Activated naive CD4-positive, alpha-beta T cell treated with anti-CD3 and anti-CD28 coated beads for 36 hours (primary cell): ENCODE data around the gene TAS2R1. TPM values are rescaled to one million over a fixed set of nuclear protein-coding genes. Genes with fewer than 3 reads are reported as not detected.

ENCODE experiments used
- CTCF ChIA-PET: fragments of 350-600 bp; sonication (Branson Sonifier 250); formaldehyde crosslinking; loops from one replicate; lab custom pipeline; 2021; ENCODE audit warnings: antibody characterized with exemption; lab: Charles Lee
- DNase-seq: peaks from one replicate; pipeline ENCODE4 v3.0.0-alpha.2; 2020
- H3K27ac Mint-ChIP-seq: one replicate; pipeline ENCODE4 v1.8.0; 2021; ENCODE audit warnings: mild to moderate bottlenecking, mixed read lengths
- H3K27me3 Mint-ChIP-seq: one replicate; pipeline ENCODE4 v1.8.0; 2021; ENCODE audit warnings: low read depth, mixed read lengths
- H3K36me3 Mint-ChIP-seq: one replicate; pipeline ENCODE4 v1.8.0; 2021; ENCODE audit warnings: low read depth, mixed read lengths
- H3K4me1 Mint-ChIP-seq: one replicate; pipeline ENCODE4 v1.8.0; 2021; ENCODE audit warnings: low read depth, mixed read lengths
- H3K4me3 Mint-ChIP-seq: one replicate; pipeline ENCODE4 v1.8.0; 2021; ENCODE audit warnings: mild to moderate bottlenecking, moderate library complexity, mixed read lengths
- H3K9me3 Mint-ChIP-seq: one replicate; pipeline ENCODE4 v1.8.0; 2021; ENCODE audit warnings: mixed read lengths
- intact Hi-C: fragments of 100-400 bp; cut with micrococcal nuclease; formaldehyde crosslinking; loops from one replicate; pipeline ENCODE4 v1.15.1; 2023
- total RNA-seq, 2 experiments: library from RNA; stranded (reverse); gene quantifications; one replicate each; pipeline ENCODE4 v1.2.3, GENCODE V29; 2021

The TAS2R1 gene
- total RNA-seq, 2 experiments from 2014 or later = not detected

DNA sequence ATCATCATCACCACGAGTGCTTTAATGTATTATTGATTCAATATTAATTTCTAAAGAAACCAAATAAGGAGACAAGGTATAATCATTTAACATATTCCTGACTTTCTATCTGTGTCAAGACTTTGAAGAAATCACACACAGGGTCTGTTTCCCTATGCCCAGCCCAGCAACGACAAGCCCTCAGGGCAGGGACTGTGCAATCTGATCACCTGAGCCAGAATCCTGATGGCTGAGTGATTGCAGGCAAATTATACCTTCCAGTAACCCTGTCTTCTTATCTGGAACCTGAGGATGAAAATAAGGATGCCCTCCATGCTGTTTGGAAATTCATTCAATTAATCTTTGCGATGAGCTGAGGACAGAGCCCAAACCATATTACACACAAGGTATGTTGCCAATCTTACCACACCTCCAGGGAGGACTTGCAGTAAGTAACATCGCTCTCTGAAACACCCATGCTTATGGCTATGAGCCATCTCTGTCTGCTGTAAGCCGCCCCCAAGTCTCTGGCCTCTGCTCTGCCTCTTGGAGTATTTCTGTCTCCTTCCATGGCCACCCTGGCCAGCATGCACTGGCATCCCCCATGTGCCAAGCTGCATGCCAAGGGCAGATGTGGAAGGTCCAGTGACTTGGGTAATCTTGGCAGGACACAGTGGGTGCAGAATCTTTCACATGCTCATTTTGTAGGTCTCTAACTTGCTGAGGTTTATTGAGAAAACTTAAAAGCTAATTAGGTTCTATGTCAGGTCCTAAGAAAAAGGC, 10.6 kb downstream of the TAS2R1 start:
- Mint-ChIP-seq H3K4me1 (no peaks in the 10 kb centered on the region), H3K27me3 (no peaks in the 10 kb centered on the region), H3K36me3 (no peaks in the 10 kb centered on the region), H3K9me3 (peaks cover 2% of the 10 kb centered on the region), H3K27ac (no peak overlapping the region), H3K4me3 (no peak overlapping the region)
- CTCF ChIA-PET = no interaction called here
- intact Hi-C loops = no loop called here
- DNase-seq = no peak

DNA sequence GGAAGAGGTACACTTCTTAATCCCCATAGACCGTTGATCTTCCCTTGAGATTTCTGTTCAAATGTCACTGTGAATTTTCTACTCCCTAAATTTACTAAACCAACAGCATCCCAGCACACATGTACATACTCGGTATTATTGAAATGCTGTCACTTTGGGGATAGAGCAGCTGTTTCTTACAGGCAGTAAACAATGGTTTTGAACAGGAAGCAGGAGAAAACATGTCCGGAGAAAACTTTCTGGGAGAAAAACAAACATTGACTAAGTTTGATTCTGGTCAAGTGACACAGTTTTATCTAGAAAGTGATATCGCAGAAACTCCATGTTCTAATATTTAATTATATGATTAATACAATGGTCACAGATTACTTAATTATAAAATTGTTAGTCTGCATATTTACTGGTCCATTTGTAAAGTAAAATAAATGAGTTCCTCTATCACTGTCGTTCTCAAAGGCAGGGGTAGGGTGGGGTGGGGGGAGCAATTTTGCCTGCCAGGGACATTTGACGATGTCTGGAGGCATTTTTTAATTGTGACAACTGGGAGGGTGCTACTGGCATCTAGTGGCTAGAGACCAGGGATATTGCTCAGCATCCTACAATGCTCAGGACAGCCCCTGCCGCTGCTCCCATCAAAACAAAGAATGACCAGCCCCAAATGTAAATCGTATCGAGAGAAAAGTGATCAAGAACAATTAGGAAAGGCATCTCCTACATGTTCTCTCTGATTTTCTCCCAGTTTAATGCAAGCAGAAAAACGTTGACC, 12.2 kb downstream of the TAS2R1 start:
- Mint-ChIP-seq H3K27ac (no peak overlapping the region), H3K9me3 (peaks cover 2% of the 10 kb centered on the region), H3K4me1 (no peaks in the 10 kb centered on the region), H3K27me3 (no peaks in the 10 kb centered on the region), H3K36me3 (no peaks in the 10 kb centered on the region), H3K4me3 (no peak overlapping the region)
- intact Hi-C loops = no loop called here
- no peak for DNase-seq
- CTCF ChIA-PET = interaction anchor here (0.8 kb wide), 1 partner anchor 12 kb away, joined by 3 read pairs; no protein-coding TSS in a partner anchor

DNA sequence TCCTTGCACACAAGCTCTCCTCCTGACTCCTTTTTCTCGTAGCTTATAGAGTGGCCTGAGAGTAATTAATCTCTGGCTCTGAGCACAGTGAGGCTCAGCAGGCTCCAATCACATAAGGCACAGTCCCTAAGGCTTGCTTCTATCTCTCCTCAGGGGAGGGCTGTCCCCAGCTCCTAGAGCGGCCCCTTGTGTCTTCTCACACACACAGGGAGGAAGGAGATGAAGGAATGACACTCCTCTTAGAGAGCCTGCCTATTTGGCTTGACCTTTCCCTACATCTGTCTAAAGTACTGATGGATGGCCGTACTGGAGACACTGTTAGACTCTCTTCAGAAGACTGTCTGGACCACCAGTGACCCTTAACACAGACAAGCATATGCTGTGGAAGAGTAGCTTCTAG, 12.9 kb downstream of the TAS2R1 start:
- Mint-ChIP-seq H3K27ac (no peak overlapping the region), H3K9me3 (peaks cover 2% of the 10 kb centered on the region), H3K4me3 (no peak overlapping the region), H3K27me3 (no peaks in the 10 kb centered on the region), H3K4me1 (no peaks in the 10 kb centered on the region), H3K36me3 (no peaks in the 10 kb centered on the region)
- intact Hi-C loops = no loop called here
- DNase-seq = no peak
- CTCF ChIA-PET = interaction anchor here (0.8 kb wide), 1 partner anchor 12 kb away, joined by 3 read pairs; no protein-coding TSS in a partner anchor

DNA sequence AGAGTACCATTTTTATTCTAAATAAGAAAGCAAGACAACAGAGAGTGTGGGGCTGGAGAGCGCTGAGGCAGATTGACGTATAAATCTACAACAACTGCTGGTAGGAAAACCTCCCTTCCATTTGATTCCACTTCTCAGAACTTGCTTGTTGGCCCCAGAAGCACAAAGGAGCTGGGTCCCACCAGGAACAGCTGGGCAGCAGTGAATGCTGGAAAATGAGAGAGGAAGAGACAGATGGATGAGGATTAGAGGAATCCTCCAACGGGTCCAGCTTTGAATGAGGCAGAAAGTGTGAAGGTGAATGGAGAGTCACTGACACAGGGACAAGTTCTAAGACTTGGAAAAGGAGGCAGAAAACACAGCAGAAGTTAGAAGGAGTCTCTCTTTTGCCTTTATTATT, 14.8 kb downstream of the TAS2R1 start:
- no peaks in the 10 kb centered on the region for H3K27me3 Mint-ChIP-seq
- H3K9me3 Mint-ChIP-seq = peaks cover 11% of the 10 kb centered on the region
- DNase-seq = no peak
- no peak overlapping the region for H3K27ac Mint-ChIP-seq
- H3K4me1 Mint-ChIP-seq = no peaks in the 10 kb centered on the region
- no peaks in the 10 kb centered on the region for H3K36me3 Mint-ChIP-seq
- intact Hi-C loops = no loop called here
- CTCF ChIA-PET = no interaction called here
- H3K4me3 Mint-ChIP-seq = no peak overlapping the region

DNA sequence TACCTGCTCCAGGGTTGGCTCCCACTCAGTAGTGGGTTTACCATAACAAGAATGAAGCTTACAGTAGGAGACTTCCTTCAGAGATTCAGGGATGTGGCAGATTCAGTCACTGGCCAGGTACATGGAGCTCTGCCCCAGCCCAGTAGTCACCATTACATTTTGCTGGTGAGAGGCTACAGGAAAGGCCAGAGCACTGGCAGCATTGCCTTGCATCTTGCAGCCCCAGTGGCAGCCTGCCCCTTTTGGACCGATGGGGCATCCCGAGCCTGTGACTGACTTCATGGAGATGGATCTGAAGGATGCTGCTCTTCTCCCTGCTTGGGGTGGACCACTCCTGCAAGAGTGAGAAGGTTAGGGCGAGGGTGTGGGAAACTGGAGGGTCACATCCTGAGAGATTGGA, 16.8 kb downstream of the TAS2R1 start:
- DNase-seq = no peak
- H3K4me3 Mint-ChIP-seq = no peak overlapping the region
- intact Hi-C loops = no loop called here
- no peak overlapping the region for H3K27ac Mint-ChIP-seq
- no peaks in the 10 kb centered on the region for H3K36me3 Mint-ChIP-seq
- H3K27me3 Mint-ChIP-seq = no peaks in the 10 kb centered on the region
- H3K4me1 Mint-ChIP-seq = no peaks in the 10 kb centered on the region
- peaks cover 11% of the 10 kb centered on the region for H3K9me3 Mint-ChIP-seq
- CTCF ChIA-PET = no interaction called here

DNA sequence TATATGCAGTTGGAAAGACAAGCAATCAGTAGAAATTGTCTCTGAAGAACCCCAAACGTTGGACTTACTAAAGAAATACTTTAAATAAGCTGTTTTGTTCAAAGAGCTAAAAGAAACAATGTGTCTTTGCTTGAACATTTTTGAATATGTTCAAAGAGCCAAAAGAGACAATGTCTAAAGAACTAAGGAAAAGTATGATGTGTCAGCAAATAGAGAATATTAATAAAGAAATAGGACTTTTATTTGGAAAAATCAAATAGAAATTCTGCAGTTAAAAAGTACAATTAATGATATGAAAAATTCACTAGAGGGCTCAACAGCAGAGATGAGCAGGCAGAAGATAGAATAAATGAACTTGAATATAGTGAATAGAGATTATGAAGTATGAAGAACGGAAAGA, 19.2 kb downstream of the TAS2R1 start:
- intact Hi-C loops = no loop called here
- DNase-seq = no peak

DNA sequence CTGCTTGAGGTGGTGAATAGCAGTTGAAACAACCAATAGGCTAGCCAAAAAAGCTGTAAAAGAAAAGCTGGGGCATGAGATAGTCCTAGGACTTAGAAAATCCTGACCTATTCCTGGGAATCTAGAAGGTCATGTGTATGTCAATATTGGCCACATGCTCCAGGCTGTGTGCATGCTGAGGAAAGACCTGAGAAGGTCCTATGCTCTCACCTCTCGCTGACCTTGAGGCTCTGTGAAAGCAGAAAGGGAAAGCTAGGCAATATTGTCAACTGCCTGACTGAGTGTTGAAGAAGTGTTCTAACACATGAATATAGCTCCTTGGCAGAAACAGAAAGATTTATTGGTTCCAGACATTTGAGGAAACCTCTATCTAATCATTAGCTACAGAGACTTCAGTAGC, 19.8 kb downstream of the TAS2R1 start:
- no peaks in the 10 kb centered on the region for H3K4me1 Mint-ChIP-seq
- no peak overlapping the region for H3K27ac Mint-ChIP-seq
- no peaks in the 10 kb centered on the region for H3K36me3 Mint-ChIP-seq
- CTCF ChIA-PET = no interaction called here
- no peak for DNase-seq
- H3K4me3 Mint-ChIP-seq = no peak overlapping the region
- intact Hi-C loops = no loop called here
- peaks cover 11% of the 10 kb centered on the region for H3K9me3 Mint-ChIP-seq
- H3K27me3 Mint-ChIP-seq = no peaks in the 10 kb centered on the region

More for the DNA sequence above, 19.2 kb downstream of the TAS2R1 start:
- CTCF ChIA-PET = no interaction called here
- Mint-ChIP-seq H3K27ac (no peak overlapping the region), H3K4me3 (no peak overlapping the region), H3K4me1 (no peaks in the 10 kb centered on the region), H3K36me3 (no peaks in the 10 kb centered on the region), H3K27me3 (no peaks in the 10 kb centered on the region), H3K9me3 (peaks cover 11% of the 10 kb centered on the region)

DNA sequence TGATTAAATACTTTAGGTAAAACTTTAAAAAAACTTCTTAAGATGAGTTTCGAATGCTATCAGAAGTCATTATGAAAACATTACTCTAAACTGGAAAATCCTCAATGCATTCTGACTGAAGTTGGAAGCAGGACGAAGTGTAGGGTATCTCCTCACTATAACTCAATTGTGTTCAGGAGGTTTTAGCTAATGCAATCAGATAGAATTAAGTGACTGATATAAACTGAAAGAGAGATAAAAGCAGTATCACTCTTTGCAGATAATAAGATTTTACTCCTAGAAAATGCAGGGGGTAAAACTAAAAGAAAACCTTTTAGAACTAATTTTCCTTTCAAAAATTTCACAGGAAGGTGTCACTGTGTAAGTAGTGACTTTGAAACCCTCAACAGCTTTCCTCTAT, 22.1 kb downstream of the TAS2R1 start:
- Mint-ChIP-seq H3K36me3 (no peaks in the 10 kb centered on the region), H3K27me3 (no peaks in the 10 kb centered on the region), H3K9me3 (peaks cover 10% of the 10 kb centered on the region), H3K4me1 (no peaks in the 10 kb centered on the region), H3K27ac (no peak overlapping the region), H3K4me3 (no peak overlapping the region)
- no peak for DNase-seq
- CTCF ChIA-PET = no interaction called here
- intact Hi-C loops = no loop called here

DNA sequence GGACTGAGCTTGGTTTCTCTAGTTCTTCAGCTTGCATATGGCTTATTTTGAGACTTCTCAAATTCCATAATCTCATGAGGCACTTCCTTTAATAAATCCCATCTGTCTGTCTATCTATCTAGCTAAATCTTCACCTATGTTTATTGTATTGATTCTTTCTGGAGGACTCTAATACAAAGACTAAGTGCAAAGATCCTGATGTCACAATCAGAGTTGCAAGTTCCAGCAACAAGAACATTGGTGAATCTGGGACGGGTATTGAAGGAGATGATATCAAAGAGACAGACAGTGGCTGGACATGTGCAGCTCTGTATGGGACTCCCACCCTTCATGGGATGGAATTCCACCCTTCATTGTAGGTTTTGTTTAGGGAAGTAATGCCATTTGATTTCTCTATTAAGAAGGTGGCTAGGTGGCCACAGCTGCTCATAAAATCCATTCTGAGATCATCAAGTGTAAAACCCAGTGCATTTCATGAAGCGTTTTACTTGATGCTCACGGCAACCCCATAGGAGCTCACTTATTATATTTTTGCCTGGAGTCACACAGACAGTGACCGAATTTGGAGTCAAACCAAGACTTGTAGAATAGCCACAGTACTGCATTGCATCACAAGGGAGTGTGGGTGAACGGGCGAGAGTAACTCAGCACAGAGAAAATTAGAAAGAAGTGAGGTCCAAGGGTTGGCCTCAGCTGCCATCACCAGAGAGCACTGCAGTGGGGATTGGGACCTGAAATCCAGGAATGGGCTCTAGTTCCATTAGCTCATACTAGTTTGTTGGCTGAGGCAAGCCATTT, 24.9 kb downstream of the TAS2R1 start:
- Mint-ChIP-seq H3K27ac (no peak overlapping the region), H3K9me3 (peaks cover 2% of the 10 kb centered on the region), H3K4me3 (no peak overlapping the region), H3K4me1 (no peaks in the 10 kb centered on the region), H3K36me3 (no peaks in the 10 kb centered on the region), H3K27me3 (no peaks in the 10 kb centered on the region)
- DNase-seq = no peak
- intact Hi-C loops = no loop called here
- CTCF ChIA-PET = interaction anchor here (0.6 kb wide), 1 partner anchor 12 kb away, joined by 3 read pairs; no protein-coding TSS in a partner anchor

DNA sequence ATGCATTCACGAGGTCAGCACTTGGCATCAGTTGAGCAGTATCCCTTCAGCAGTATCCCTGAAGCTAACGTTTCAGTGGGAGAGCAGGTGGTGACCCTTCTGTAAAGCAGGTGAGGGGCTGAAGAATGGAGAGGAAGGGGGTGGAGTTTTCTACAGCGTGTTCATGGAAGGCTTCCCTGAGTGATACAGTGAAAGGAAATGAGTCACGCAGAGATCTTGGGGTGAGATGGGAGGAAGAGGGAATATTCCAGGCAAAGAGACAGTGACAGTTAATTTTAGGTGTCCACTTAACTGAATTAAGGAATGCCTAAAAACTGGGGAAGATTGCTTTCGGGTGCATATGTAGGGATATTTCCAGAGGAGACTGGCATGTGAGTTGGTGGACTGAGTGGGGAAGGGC, 25.7 kb downstream of the TAS2R1 start:
- Mint-ChIP-seq H3K36me3 (no peaks in the 10 kb centered on the region), H3K4me3 (no peak overlapping the region), H3K27ac (no peak overlapping the region), H3K4me1 (no peaks in the 10 kb centered on the region), H3K27me3 (no peaks in the 10 kb centered on the region), H3K9me3 (peaks cover 2% of the 10 kb centered on the region)
- CTCF ChIA-PET = no interaction called here
- DNase-seq = no peak
- intact Hi-C loops = no loop called here

DNA sequence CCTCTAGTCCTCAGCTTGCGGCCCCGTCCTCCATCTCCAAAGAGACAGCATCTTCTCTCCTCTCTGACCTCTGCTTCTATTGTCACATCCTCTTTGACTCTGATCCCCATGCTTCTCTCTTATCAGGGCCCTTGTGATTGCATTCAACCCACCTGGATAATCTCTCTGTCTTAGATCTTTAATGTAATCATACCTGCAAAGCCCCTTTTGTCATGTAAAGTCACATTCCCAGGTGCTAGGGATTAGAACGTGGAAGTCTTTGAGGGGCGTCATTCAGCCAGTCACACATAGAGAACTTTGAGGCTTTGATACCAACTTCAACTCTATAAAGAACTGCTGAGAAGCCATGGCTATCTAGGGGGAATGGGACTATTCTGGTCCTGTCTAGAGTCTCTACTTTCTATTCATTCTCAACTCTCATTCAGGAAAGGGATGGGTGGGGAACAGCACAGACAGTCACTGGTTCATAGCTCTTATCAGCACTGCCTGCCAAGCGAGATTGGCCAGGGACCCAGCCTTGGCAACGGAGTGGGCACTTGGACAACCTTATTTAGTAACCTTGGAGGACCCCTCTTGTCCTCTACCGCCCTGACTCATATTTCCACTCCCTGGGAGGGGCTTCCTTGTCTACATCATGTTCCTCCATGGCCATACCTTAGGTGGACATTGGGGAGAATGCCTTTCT, 29.0 kb downstream of the TAS2R1 start:
- no peak for DNase-seq
- CTCF ChIA-PET = no interaction called here
- Mint-ChIP-seq H3K4me3 (no peak overlapping the region), H3K27ac (no peak overlapping the region), H3K9me3 (peaks cover 2% of the 10 kb centered on the region), H3K27me3 (peaks cover 6% of the 10 kb centered on the region), H3K36me3 (no peaks in the 10 kb centered on the region), H3K4me1 (no peaks in the 10 kb centered on the region)
- intact Hi-C loops = no loop called here

DNA sequence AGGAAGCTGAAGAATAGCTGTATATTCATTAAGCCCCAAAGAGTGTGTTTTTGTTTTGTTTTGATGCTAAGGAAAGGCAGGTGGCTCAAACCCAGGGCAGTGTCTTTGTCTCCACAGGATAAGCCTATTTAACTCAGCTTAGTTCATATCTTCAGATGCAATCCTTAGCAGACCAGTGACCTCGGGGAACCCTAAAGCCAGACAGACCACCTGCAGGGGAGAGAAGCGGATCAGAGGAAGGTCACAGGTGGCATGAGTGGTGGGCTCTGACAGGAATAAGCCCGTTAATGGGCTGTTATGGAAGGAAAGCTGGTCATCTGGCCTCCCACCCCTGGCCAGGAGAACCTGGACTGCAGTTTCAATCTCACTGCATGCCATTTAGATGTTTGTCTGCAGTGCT, 30.8 kb downstream of the TAS2R1 start:
- no peak for DNase-seq
- Mint-ChIP-seq H3K27ac (no peak overlapping the region), H3K27me3 (peaks cover 6% of the 10 kb centered on the region), H3K36me3 (no peaks in the 10 kb centered on the region), H3K4me1 (no peaks in the 10 kb centered on the region), H3K9me3 (peaks cover 2% of the 10 kb centered on the region), H3K4me3 (no peak overlapping the region)
- CTCF ChIA-PET = no interaction called here
- intact Hi-C loops = no loop called here
